Activated T-cell treated with anti-CD3 and anti-CD28 coated beads for 48 hours (primary cell): ENCODE results near the gene ZDHHC5.
A peak's percentile ranks its signal among the peaks of the same experiment; 100 is the strongest.

ENCODE experiments used
- DNase-seq: peaks from one replicate; pipeline ENCODE4 v3.0.0-alpha.2; 2020; ENCODE audit warnings: low read depth

The ZDHHC5 gene, protein sequence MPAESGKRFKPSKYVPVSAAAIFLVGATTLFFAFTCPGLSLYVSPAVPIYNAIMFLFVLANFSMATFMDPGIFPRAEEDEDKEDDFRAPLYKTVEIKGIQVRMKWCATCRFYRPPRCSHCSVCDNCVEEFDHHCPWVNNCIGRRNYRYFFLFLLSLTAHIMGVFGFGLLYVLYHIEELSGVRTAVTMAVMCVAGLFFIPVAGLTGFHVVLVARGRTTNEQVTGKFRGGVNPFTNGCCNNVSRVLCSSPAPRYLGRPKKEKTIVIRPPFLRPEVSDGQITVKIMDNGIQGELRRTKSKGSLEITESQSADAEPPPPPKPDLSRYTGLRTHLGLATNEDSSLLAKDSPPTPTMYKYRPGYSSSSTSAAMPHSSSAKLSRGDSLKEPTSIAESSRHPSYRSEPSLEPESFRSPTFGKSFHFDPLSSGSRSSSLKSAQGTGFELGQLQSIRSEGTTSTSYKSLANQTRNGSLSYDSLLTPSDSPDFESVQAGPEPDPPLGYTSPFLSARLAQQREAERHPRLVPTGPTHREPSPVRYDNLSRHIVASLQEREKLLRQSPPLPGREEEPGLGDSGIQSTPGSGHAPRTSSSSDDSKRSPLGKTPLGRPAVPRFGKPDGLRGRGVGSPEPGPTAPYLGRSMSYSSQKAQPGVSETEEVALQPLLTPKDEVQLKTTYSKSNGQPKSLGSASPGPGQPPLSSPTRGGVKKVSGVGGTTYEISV

DNA sequence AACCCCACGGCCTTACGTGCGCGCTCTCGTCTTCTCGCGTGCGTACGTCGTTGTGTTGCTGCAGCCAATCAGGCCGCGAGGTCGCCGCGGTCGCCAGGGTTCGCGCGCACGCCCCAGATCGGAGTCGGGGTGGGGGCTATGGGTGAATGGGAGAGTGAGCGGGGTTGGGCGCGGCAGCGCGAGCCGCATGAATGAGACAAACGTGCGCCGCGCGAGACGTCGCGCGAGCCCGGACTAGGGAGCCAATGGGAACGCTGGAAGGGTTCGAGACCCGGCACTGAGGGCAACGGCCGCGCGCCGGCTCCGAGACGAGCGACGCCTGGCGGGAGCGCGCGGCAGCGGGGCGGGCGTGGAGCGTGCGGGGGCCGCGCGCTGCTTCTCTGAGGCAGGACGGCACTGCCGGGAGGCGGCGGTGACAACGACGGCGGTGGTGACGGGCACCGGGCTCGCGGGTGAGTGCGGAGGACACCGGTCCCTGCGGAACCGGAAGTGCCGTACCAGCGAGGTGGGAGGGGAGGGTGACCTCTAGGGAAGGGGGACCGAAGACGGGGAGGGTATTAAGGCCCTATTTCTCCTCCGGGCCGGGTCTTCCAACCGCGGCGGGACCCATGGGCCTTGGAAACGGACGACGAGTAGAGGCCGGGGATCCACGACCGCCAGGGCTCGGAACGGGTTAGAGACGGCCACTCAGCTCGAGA lies at the start of gene ZDHHC5:
TSS of gene ZDHHC5 (plus strand) at position 379 of the 698 bp plus-strand sequence. CDS start 4,977 bp downstream, outside the sequence.
- peak; percentile 99 for DNase-seq

DNA sequence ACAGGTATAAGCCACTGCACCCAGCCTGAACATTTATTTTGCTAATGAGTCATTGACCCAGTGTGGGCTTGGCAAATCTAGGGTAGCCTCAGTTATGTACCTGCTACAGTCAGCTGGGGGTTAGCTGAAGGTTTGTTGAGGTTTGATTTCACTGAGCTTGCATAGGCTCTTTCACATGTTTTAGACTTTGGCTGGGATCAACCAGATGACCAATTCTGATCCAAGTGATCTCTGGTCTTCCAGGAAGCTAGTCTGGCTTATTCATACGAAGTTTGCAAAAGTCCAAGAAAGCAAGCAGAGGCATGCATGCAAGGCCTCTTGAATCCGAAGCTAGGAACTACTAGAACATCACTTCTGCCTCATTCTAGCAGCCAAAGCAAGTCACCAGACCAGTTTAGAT lies 49.5 kb upstream of the ZDHHC5 start:
- no peak for DNase-seq

DNA sequence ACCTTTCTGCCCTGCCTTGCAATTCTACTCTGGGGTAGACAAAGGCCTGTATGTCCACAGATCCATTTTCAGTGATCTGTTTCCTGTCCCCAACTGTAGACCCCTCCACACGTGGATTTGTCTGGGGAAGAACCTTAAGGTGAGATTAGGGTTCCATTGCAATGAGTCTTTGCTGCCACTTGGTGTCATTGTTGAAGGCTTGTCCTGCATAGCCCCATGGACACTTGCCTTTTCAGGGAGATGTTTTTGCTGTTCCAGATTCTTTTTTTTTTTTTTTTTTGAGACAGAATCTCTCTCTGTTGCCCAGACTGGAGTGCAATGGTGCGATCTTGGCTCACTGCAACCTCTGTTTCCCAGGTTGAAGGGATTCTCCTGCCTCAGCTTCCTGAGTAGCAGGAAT lies 48.6 kb upstream of the ZDHHC5 start:
- DNase-seq = no peak

DNA sequence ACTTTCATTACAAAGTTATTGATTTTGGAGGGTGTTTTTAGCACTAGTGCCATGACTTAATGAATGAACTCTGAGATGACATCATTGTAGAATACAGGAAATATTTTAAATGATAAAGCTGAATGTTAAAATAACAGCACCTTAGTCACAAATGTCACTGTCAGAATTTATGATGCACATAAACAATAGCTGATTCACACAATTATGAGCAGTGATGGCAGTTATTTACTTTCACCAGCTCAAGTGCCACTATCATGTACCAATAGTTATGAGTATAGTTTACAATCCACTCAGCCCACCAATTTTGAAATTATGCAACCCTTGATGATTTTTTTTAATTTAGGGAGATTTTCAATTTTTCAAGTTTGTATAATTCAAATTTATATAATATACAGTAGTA lies 47.4 kb upstream of the ZDHHC5 start:
- DNase-seq = no peak

DNA sequence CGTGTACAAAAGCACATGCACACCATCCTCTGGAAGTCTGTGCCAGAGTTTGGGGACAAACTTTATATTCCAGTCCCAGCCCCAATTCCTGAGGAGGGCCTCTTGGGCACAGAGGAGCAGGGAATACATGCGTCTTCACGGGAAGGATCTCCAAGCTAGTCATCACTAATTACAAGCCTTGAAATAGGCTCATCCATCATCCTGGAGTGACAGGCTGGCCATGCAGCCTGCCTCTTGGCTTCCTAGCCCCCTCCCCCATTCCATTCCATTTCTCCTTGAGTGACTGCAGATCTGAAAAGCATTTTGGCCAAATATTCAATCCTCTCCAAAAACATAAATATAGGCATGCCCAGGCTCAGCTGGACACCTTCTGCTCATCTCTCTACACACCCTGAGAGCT lies 45.7 kb upstream of the ZDHHC5 start:
- DNase-seq = no peak

DNA sequence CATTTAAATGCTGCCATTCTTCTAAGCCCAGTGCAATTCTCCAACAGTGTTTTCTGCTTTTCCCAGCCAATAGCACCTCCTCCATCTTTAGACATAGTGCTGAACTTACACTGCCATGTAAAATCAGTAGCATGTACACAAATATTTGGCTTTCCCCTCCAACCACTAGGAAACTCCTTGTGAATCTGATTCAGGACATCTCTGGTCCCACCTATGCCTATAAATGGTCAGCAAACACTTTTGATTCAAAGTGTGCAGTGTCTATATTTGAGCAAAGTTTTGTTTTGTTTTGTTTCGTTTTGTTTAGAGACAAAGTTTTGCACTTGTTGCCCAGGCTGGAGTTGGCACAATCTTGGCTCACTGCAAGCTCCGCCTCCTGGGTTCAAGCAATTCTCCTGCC lies 43.0 kb upstream of the ZDHHC5 start:
- no peak for DNase-seq

DNA sequence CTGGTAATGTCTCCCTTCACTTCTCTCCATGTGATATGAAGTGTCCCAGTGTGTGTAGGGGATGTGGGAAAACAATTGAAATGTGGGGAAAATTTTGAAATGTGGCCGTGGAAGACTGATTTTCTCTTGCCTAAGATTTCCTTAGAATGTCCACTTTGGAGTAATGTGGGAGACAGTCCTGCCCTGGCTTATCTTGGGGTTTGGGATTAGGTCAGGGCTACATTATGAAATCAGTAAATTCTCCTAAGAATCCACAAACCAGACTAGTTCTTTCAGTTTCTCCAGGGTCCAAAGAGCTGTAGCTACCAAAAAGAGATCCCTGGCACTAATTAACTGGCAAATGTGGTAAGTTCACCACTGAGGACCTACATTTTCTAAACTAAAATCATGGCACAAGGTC lies 41.0 kb upstream of the ZDHHC5 start:
- no peak for DNase-seq

DNA sequence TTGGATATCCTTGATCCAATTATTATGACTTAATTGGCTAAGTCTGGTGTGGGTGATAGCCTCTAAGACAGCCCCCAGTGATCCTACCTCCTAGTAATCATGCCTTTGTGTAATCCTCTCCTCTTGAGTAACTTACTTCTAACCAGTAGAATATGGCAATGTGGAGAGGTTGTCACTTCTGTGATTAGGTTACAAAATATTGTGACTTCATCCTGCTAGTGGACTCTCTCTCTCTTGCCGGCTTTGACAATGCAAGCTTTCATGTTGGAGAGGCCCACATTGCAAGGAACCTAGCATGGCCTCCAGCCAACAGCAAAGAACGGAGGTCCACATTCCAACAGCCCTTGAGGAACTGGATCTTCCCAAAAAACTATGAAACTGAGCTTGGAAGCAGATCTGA lies 37.7 kb upstream of the ZDHHC5 start:
- no peak for DNase-seq

DNA sequence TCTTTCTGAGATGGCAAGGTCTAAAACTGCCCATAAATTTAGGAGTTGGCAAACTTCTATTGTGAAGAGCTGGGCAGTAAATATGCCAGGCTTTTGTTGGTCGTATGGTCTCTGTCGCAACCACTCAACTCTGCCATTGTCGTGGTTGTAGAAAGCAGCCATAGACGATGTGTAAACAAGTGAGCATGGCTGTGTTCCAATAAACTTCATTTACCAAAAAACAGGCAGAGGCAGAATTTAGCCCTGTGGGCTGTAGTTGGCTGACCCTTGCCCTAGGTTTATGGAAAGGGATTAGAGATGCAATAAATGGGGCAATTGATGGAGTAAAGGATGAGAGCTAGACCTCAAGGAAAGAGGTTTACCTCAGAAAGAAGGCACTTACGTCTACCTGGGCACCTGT lies 35.8 kb upstream of the ZDHHC5 start:
- no peak for DNase-seq

DNA sequence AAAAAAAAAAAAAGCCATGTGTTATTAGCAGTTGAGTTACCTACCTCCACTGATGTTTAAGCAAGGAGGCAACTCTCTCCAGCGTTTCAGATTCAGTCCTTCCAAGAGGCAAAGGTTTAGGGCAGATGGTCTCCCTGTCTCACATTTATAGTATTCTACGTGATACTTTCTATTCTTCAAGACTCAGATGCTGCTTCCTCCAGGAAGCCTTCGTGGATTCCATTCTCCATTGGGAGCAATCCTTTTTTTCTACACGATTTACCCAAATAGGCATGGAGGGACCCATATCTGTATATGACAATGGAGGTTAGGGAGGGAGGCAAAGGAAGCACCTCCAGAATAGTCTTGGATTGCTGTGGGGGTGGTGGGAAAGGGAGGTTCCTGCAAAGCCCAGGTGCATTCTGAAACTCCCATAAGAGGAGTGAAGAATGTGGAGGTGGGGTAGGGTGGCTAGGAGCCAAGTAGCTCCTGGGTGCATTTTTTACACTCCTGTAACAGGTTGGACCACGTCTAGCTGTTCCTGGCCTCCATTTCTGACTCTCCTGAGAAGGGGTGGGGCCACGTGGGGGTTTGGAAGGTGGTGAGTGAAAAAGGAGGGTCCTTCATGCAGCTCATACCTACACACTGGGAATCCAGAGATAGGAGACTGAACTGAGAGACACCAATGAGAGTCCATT lies 34.4 kb upstream of the ZDHHC5 start:
- no peak for DNase-seq

DNA sequence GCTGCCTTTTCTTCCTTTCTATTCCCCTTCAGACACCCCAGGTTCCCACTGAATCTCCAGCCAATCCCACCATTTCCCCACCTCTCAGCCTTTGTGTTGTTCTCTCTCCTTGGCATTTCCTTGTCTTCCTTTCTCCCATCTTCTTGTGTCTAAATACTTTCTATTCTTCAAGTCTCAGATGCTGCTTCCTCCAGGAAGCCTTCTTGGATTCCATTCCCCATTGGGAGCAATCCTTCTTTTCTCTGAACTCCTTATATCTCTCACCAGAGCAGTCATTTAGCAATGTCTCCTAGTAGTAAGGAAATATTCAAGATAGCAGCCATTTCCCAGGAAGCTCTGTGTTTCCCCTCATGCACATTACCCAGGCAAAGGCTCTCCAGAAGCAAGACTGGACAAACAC lies 33.6 kb upstream of the ZDHHC5 start:
- DNase-seq = no peak

DNA sequence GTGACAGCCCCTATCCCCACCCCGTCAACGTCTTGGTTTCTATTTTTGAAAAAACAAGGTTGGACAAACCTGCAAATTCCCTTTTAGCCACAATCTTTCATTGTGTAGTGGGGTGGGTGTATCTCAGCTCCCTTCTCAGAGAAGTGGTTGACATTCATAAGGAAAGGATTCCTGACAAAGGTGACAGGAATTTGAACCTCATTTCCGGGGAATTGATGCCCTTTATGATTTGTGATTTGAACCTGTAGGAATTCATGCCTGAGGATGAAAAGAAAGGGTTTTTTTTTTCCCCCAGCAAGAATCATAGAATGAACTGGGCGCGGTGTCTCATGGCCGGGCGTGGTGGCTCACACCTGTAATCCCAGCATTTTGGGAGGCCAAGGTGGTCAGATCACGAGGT lies 32.7 kb upstream of the ZDHHC5 start:
- no peak for DNase-seq

DNA sequence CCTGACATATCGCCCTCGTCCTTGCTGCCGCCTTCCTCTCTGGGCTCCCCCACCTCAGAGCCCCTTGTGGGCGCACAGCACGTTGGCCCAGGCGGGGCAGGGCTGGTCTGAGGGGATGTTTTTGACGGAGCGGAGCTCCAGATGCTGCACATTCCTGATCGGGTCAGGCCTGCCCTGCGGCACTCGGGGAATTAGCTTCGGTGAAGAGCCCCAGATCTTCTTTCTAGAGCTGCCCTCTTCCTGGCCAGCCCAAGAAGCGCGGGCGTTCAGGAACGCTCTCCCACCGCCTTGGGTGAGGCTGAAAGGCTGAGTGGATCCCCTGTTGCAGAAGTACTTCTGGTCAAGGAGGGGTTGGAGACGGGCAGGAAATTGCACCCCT lies 30.3 kb upstream of the ZDHHC5 start:
- no peak for DNase-seq

DNA sequence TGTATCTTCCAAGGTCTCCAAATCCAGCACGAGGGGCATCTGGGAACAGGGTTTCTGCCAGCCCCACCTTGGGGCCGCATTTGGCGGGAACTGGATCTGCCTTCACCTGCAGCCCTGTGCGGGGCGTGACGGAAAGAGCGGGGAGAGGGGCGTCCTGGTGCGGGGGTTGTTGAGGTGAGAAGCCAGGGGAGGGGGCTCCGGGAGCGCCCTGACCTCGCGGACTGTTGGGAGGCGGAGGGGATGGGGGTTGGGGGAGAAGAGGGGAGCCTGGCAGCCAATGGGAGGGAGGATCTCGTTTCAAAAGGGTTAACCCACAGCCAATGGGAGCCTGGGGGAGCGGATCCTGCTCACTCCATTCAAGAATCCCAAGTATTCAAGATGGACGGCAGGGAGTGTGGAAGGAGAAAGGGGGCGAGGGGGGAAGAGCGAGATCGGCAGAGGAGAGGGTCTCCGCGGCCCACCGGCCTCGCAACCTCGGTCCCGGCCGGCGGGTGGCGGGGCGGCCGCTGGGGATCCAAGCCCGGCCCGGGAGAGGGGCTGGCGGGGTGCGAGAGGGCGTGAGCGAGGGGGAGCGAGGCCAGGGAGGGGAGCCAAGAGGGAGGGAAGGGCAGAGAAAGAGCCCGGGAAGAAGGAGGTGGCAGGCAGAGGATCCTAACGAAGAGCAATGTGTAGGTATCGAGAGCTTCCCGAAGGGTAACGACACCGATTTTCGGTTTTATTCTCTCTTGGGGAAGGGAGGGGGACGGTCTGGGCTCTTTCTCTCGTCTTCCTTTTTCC lies 29.7 kb upstream of the ZDHHC5 start:
- no peak for DNase-seq

DNA sequence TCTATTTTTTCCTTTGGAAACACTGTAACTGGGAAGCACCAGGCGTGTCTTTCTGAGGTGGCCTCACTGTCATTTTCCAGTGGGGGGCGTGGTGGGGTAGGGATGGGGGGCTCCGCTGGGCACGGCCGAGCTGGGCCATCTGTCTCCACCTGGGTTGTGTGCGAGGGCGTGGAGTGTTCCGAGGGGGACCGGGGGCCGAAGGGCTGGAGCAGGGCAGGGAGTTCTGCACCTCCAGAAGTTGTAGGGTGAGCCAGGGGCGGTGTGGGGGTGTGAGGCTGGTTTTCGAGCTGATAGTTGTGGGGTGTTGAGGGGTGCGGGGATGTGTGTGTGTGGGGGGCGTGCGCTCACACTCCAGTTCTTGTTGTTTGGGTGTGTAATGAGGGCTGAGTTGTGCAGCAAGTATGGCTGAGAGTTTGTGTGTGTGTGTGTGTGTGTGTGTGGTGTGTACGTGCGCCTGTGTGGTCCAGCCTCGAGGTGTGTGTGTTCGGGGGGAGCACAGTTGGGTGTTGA lies 29.0 kb upstream of the ZDHHC5 start:
- no peak for DNase-seq

DNA sequence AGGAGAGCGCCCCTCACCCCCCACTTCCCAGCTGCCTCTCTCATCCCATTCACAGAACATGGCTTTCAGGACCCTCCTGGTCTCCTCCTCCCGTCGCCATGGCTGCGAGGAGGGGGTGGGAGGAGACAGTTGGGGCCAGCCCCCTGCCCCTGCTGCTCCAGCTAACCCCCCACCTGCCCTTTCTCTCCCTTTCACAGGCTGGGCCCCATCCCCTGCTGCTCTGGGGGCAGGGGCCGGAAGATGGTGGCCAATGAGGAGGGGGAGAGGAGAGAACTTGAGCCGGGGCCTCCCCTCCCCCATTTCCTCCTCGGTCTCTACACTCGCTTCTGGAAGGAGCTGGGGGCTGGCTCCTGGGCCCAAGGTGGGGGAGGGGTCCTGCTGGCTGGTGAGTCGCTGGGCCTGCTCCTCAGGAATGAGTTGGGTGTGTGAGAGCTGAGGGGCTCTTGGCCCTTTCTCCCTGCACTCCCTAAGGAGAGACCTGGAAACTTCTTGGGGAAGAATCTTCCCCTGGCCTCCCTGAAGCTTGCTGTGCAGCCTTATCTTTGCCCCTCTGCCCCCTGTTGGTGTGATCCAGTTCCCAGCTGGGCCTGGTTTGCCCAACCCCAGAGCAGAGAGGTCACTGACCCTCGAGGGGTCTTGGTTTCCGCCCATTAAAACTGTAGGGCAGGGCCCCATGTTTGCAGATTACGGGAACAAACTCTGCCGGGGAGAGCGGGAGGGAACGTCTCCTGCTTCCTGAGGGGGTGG lies 28.4 kb upstream of the ZDHHC5 start:
- no peak for DNase-seq

DNA sequence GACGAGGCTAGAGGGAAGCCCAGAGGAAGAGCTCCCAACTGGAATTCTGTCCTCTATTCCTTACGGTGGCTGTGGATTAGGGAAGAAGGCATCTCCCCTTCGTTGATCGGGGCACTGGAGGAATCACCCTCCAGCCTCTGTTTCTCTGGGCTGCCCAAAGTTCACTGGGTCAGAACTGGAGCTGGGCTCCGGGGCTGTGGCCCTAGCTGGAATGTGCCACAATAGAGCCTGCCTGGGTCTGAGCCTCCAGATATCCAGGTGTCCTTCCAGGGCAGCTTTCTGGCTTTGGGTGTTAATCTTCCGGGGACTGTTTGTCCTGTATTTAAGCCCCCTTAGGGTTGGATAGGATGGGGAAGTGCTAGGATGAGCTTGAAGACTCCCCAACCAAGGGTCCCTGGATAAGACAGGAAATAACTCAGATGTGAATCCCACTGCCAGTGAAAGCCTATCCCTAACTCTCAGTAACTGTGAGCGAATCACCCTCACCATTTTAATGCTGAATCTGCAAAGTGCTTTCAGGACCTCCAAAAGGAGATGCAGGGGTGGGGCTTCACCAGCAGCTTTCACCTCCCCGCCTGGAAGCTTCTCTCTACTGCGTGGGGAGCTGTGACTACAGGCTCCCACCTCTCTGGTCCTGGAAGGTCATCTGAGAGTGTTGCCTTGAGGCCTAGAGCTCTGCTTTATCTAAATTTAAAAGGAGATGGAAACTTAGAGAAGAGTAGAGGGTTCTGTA lies 27.7 kb upstream of the ZDHHC5 start:
- DNase-seq = no peak

DNA sequence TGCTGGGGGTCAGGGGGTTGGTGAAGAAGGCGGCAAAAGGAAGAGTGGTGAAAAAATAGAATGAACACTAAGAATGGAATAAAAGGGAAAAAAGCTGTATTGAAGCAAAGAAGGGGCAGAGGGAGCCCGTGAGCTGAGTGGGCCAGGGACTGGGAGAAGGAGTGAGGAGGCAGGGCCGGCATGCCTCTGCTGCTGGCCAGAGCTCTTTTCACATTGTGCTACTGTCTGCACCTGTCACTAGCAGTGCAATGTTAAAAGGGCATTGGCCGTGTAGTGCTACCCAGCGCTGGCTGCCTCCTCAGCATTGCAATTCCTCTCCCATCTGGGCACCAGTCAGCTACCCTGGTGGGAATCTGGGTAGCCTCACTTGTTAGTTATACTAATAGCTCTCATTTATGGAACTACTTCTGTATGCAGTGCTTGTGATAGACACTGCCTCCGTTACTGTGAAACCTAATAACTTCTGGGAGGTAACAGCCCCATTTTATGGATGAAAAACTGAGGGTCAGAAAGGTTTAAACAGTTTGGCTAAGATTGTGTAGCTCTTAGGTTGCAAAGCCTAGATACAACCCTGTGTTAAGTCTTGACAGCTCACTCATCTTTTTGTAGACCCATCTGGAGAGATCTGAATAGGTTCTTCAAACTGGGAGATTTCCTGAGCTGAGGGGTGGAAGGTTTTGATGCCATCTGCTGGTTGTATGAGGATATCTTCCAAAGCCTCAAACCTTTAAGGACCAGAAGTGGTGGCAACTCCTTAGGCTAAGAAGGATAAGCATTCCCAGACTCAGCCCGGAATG lies 26.7 kb upstream of the ZDHHC5 start:
- DNase-seq = no peak

DNA sequence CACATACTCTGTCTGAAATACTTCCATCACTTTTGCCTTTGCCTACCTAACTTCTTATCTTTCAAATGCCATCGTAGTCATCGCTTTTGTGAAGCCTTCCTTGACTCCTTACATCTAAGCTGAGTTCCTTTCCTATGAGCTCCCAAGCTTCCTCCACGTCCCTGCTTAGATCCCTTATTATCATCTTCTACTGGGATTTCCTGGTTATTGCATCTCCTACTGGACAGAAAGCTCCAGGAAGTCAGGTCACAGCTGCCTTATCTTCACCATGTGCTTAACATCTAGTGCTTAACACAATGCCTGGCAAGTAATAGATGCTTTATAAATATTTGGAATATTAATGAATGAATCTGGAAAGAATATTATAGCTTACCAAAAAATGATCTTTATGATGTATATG lies 24.1 kb upstream of the ZDHHC5 start:
- DNase-seq = no peak
